IMR-90 (cell line): ENCODE measurements around the gene ALOXE3. TPM values are rescaled to one million over a fixed set of nuclear protein-coding genes. Genes with fewer than 3 reads are reported as not detected.

Experiments used
- ATAC-seq: fragments of 200-7000 bp; cut with Tn5 transposase; 2 replicates; pipeline ENCODE4 v1.9.1; 2020; ENCODE audit warnings: low read depth, mild to moderate bottlenecking, moderate library complexity
- BruUV-seq: library from RNA; stranded (reverse); fragments of 400-500 nt; replicated peaks from 2 replicates; lab custom pipeline; 2021; lab: Mats Ljungman, UMichigan
- CTCF ChIA-PET: fragments of 300-600 bp; formaldehyde crosslinking; extraction: SDS; loops from one replicate; lab custom pipeline; 2021; ENCODE audit warnings: antibody characterized with exemption; lab: Yijun Ruan, JAX
- POLR2A ChIA-PET: fragments of 300-600 bp; sonication (Branson Sonifier 250); formaldehyde crosslinking; loops from one replicate; lab custom pipeline; 2022; ENCODE audit warnings: antibody characterized with exemption; ENCODE audit not compliant: unreplicated experiment; lab: Charles Lee
- DNase-seq: peaks from one replicate; pipeline ENCODE4 v3.0.0; 2013
- H2AFZ ChIP-seq: replicated peaks from 2 replicates; pipeline ENCODE3; 2013; ENCODE audit warnings: low read length, mild to moderate bottlenecking; ENCODE audit not compliant: poor library complexity
- H2AK5ac ChIP-seq: 2 replicates; pipeline ENCODE4 v1.6.1; 2013; ENCODE audit warnings: low read depth, low read length, inconsistent platforms
- H2AK9ac ChIP-seq: replicated peaks from 2 replicates; pipeline ENCODE3; 2013; ENCODE audit warnings: mild to moderate bottlenecking, low read depth, low read length, moderate library complexity; ENCODE audit not compliant: poor library complexity
- H2BK120ac ChIP-seq: 2 replicates; pipeline ENCODE4 v1.6.1; 2013; ENCODE audit warnings: low read depth, low read length, inconsistent platforms
- H2BK15ac ChIP-seq: 3 replicates; pipeline ENCODE4 v1.6.1; 2013; ENCODE audit warnings: low read depth, low read length, inconsistent platforms
- H2BK20ac ChIP-seq: 2 replicates; pipeline ENCODE4 v1.6.1; 2013; ENCODE audit warnings: low read depth, mild to moderate bottlenecking, inconsistent platforms, low read length, moderate library complexity
- H2BK5ac ChIP-seq: 2 replicates; pipeline ENCODE4 v1.6.1; 2013; ENCODE audit warnings: mild to moderate bottlenecking, low read depth, low read length, inconsistent platforms; ENCODE audit not compliant: poor library complexity, severe bottlenecking
- H3K14ac ChIP-seq: replicated peaks from 2 replicates; pipeline ENCODE4 v1.6.1; 2013; ENCODE audit warnings: low read depth, low read length, inconsistent platforms
- H3K18ac ChIP-seq: 2 replicates; pipeline ENCODE4 v1.6.1; 2013; ENCODE audit warnings: low read depth, low read length, control low read depth
- H3K23ac ChIP-seq: 2 replicates; pipeline ENCODE4 v1.6.1; 2013; ENCODE audit warnings: low read depth, low read length, inconsistent platforms
- H3K27ac ChIP-seq: 2 replicates; pipeline ENCODE4 v1.5.1; 2013; ENCODE audit warnings: mild to moderate bottlenecking, control low read depth, low read length; ENCODE audit not compliant: insufficient read depth
- H3K27me3 ChIP-seq: 2 replicates; pipeline ENCODE4 v1.6.1; 2013; ENCODE audit warnings: low read length; ENCODE audit not compliant: control insufficient read depth, insufficient read depth
- H3K36me3 ChIP-seq: 2 replicates; pipeline ENCODE4 v1.6.1; 2013; ENCODE audit warnings: low read length, mixed read lengths; ENCODE audit not compliant: control insufficient read depth, insufficient read depth
- H3K4ac ChIP-seq: 2 replicates; pipeline ENCODE4 v1.6.1; 2013; ENCODE audit warnings: low read depth, low read length, inconsistent platforms
- H3K4me1 ChIP-seq: 2 replicates; pipeline ENCODE4 v1.6.1; 2013; ENCODE audit warnings: low read length, mixed read lengths; ENCODE audit not compliant: control insufficient read depth, insufficient read depth
- H3K4me2 ChIP-seq: 2 replicates; pipeline ENCODE4 v1.6.1; 2013; ENCODE audit warnings: low read depth, mild to moderate bottlenecking, control low read depth, low read length, moderate library complexity
- H3K4me3 ChIP-seq: 2 replicates; pipeline ENCODE4 v1.5.1; 2013; ENCODE audit warnings: low read depth, mild to moderate bottlenecking, control low read depth, low read length, moderate library complexity; ENCODE audit not compliant: insufficient read depth
- H3K56ac ChIP-seq: 2 replicates; pipeline ENCODE4 v1.6.1; 2013; ENCODE audit warnings: low read length, inconsistent platforms; ENCODE audit not compliant: insufficient read depth; ENCODE audit errors: extremely low read depth
- H3K79me1 ChIP-seq, 2 experiments: 2 replicates each; pipeline ENCODE4 v1.6.1; 2013; ENCODE audit warnings: low read length in 2 of 2, inconsistent platforms in 1 of 2, low read depth in 1 of 2
- H3K9ac ChIP-seq: 2 replicates; pipeline ENCODE4 v1.6.1; 2013; ENCODE audit warnings: low read depth, low read length, control low read depth
- H3K9me1 ChIP-seq: 2 replicates; pipeline ENCODE4 v1.6.1; 2013; ENCODE audit warnings: low read length, inconsistent platforms; ENCODE audit not compliant: insufficient read depth
- H3K9me3 ChIP-seq: 2 replicates; pipeline ENCODE4 v1.6.1; 2013; ENCODE audit warnings: low read length; ENCODE audit not compliant: control insufficient read depth, insufficient read depth
- H4K20me1 ChIP-seq: 2 replicates; pipeline ENCODE4 v1.6.1; 2013; ENCODE audit warnings: low read length, inconsistent platforms; ENCODE audit not compliant: insufficient read depth
- H4K5ac ChIP-seq: 2 replicates; pipeline ENCODE4 v1.6.1; 2013; ENCODE audit warnings: mild to moderate bottlenecking, low read depth, low read length, control low read depth
- H4K8ac ChIP-seq, 2 experiments: 2 replicates each; pipeline ENCODE4 v1.6.1; 2013; ENCODE audit warnings: low read depth in 2 of 2, low read length in 2 of 2, control low read depth in 1 of 2, inconsistent platforms in 1 of 2
- H4K91ac ChIP-seq: 2 replicates; pipeline ENCODE4 v1.6.1; 2013; ENCODE audit warnings: low read depth, low read length, inconsistent platforms; ENCODE audit not compliant: insufficient read depth
- CEBPB ChIP-seq: IDR thresholded peaks from 2 replicates; pipeline ENCODE4 v1.6.1; 2012; ENCODE audit warnings: low read depth, low read length, improper control_type of control experiment
- FOS ChIP-seq: fragments of 150-350 bp; IDR thresholded peaks from 2 replicates; pipeline ENCODE4 v1.6.1; 2016; ENCODE audit warnings: low read depth, low read length
- MXI1 ChIP-seq: IDR thresholded peaks from 2 replicates; pipeline ENCODE4 v1.6.1; 2012; ENCODE audit warnings: low read depth, mild to moderate bottlenecking, low read length, moderate library complexity, borderline replicate concordance
- NFE2L2 ChIP-seq: fragments of 150-350 bp; IDR thresholded peaks from 2 replicates; pipeline ENCODE4 v1.6.1; 2016; ENCODE audit warnings: low read depth, mild to moderate bottlenecking, low read length
- POLR2A ChIP-seq: IDR thresholded peaks from 2 replicates; pipeline ENCODE4 v1.6.1; 2012; ENCODE audit warnings: mild to moderate bottlenecking, low read depth, low read length
- RCOR1 ChIP-seq: IDR thresholded peaks from 2 replicates; pipeline ENCODE4 v1.6.1; 2012; ENCODE audit warnings: mild to moderate bottlenecking, low read length, improper control_type of control experiment; ENCODE audit not compliant: insufficient replicate concordance
- WGBS, 2 experiments: methylation state at CpG; one replicate each; pipeline versions ENCODE4 v1.1.5 to v1.1.7; 2013; ENCODE audit warnings: missing lambda C conversion rate in 2 of 2; ENCODE audit not compliant: insufficient read length in 1 of 2; ENCODE audit errors: extremely low coverage in 2 of 2; 5-methylcytosine and 5-hydroxymethylcytosine counted together
- dilution Hi-C: fragments of 300-500 bp; cut with HindIII; formaldehyde crosslinking; loops from one replicate; pipeline ENCODE4 v1.14.3; 2018; ENCODE audit warnings: low sequenced_read_pairs; ENCODE audit not compliant: unreplicated experiment
- in situ Hi-C: fragments of 300-500 bp; cut with MboI; formaldehyde crosslinking; loops from 3 replicates; pipeline ENCODE4 v1.14.3; 2019; ENCODE audit warnings: low sequenced_read_pairs, inconsistent platforms, mixed read lengths
- intact Hi-C: fragments of 100-400 bp; cut with micrococcal nuclease; formaldehyde crosslinking; loops from 2 replicates; pipeline ENCODE4 v1.10.0; 2022
- polyA plus RNA-seq, 3 experiments: library from polyadenylated mRNA; depleted of rRNA; stranded (reverse); fragments of >200 nt; gene quantifications; 2 replicates each; pipeline ENCODE4 v1.2.3, GENCODE V29; 2012; ENCODE audit warnings: low replicate concordance in 1 of 3
- total RNA-seq: library from RNA; depleted of rRNA; stranded (reverse); fragments of >200 nt; gene quantifications from 2 replicates; pipeline ENCODE4 v1.2.3, GENCODE V29; 2012
- TF ChIP-seq, protein P1 (sequence below): conservative IDR thresholded peaks from 2 replicates; pipeline ENCODE4 v1.5.1; 2012; ENCODE audit warnings: mild to moderate bottlenecking, low read depth, low read length, improper control_type of control experiment
- TF ChIP-seq, protein P2 (sequence below): fragments of 150-350 bp; IDR thresholded peaks from 2 replicates; pipeline ENCODE4 v1.6.1; 2016; ENCODE audit warnings: low read depth, mild to moderate bottlenecking, low read length, moderate library complexity, borderline replicate concordance

Gene ALOXE3
- total and polyA plus RNA-seq, 2 of the 4 experiments (the other 2 are of a cell fraction): under 0.01 to 0.26 TPM

DNA sequence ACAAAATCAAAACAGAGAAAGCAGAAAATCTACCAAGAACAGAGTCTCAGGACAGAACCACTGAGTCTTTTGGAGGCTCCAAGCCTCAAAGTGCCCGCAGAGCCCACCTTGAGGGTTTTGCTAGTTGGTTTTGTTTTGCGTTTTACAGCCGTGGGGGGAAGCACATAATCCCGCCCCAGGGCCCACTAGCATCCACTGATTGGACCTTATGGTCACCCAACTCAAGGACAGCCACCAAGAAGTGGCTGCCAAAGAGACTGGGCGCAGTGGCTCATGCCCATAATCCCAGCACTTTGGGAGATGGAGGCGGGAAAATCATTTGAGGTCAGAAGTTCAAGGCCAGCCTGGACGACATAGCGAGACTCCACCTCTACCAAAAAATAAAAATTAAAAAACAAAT, 69.6 kb downstream of the ALOXE3 start:
- Histone ChIP-seq H2BK120ac (no peak overlapping the region), H3K27me3 (peaks cover 69% of the 10 kb centered on the region), H3K18ac (no peak overlapping the region), H4K20me1 (no peaks in the 10 kb centered on the region), H3K4ac (no peak overlapping the region), H3K9me1 (no peaks in the 10 kb centered on the region), H3K79me1 (no peaks in the 10 kb centered on the region), H2BK5ac (no peak overlapping the region), H4K91ac (no peak overlapping the region), H3K4me1 (no peaks in the 10 kb centered on the region), H2AFZ (no peak overlapping the region), H3K23ac (no peak overlapping the region), H4K5ac (no peak overlapping the region), H2BK15ac (no peak overlapping the region), H2AK9ac (no peak overlapping the region), H2BK20ac (no peak overlapping the region), H2AK5ac (no peak overlapping the region), H3K9me3 (no peaks in the 10 kb centered on the region), H3K56ac (no peak overlapping the region), H3K14ac (no peak overlapping the region), H3K27ac (no peak overlapping the region), H3K4me3 (no peak overlapping the region), H3K9ac (no peak overlapping the region), H3K4me2 (no peak overlapping the region), H3K36me3 (no peaks in the 10 kb centered on the region), H4K8ac (no peak overlapping the region)
- ATAC-seq (no peak), DNase-seq (no peak)
- BruUV-seq: no TSS peak
- WGBS, 2 experiments: no CpG with 5 or more reads among the region's 8 CpGs
- in situ Hi-C loops: loop anchor here (10.0 kb wide), 1 partner anchor 134 kb away; the partner anchor contains the start of gene RNF227
- ChIA-PET POLR2A (no interaction called here), CTCF (interaction anchor here (0.7 kb wide), 1 partner anchor 208 kb away, joined by 4 read pairs; no protein-coding TSS in a partner anchor)
- dilution Hi-C loops: no loop called here
- intact Hi-C loops: no loop called here
- TF ChIP-seq NFE2L2: no peak
- TF ChIP-seq FOS: no peak
- no peak for TF ChIP-seq POLR2A
- no peak for TF ChIP-seq RCOR1
- TF ChIP-seq MXI1: no peak
- TF ChIP-seq CEBPB: no peak
- TF ChIP-seq, protein P1, sequence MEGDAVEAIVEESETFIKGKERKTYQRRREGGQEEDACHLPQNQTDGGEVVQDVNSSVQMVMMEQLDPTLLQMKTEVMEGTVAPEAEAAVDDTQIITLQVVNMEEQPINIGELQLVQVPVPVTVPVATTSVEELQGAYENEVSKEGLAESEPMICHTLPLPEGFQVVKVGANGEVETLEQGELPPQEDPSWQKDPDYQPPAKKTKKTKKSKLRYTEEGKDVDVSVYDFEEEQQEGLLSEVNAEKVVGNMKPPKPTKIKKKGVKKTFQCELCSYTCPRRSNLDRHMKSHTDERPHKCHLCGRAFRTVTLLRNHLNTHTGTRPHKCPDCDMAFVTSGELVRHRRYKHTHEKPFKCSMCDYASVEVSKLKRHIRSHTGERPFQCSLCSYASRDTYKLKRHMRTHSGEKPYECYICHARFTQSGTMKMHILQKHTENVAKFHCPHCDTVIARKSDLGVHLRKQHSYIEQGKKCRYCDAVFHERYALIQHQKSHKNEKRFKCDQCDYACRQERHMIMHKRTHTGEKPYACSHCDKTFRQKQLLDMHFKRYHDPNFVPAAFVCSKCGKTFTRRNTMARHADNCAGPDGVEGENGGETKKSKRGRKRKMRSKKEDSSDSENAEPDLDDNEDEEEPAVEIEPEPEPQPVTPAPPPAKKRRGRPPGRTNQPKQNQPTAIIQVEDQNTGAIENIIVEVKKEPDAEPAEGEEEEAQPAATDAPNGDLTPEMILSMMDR: no peak
- TF ChIP-seq, protein P2, sequence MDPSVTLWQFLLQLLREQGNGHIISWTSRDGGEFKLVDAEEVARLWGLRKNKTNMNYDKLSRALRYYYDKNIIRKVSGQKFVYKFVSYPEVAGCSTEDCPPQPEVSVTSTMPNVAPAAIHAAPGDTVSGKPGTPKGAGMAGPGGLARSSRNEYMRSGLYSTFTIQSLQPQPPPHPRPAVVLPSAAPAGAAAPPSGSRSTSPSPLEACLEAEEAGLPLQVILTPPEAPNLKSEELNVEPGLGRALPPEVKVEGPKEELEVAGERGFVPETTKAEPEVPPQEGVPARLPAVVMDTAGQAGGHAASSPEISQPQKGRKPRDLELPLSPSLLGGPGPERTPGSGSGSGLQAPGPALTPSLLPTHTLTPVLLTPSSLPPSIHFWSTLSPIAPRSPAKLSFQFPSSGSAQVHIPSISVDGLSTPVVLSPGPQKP: no peak
